Measurements from ENCODE around the gene ZNF367.

- TF ChIP-seq POLR2AphosphoS5 (IDR thresholded peaks at IDR 0.05; ENCODE audit: borderline replicate concordance, low read depth, low read length) (peak; percentile 62; the same call in 1 of the 2 replicates), EZH2 (IDR thresholded peaks at IDR 0.05) (no peak)
These were observed 31.9 kb upstream of the ZNF367 start, which contains the start of gene HABP4 for GRCh38 chr9:96449845-96450612.
